HCT116 (cell line): ENCODE data around the gene GP2.

ENCODE experiments used
- CBX3 ChIP-seq: IDR thresholded peaks from 2 replicates; pipeline ENCODE4 v1.6.1; 2012; ENCODE audit warnings: low read depth
- EZH2 ChIP-seq: fragments of 200-600 bp; sonication (generic); IDR thresholded peaks from 2 replicates; pipeline ENCODE4 v1.6.1; 2017; ENCODE audit warnings: antibody characterized with exemption, mixed run types
- POLR2A ChIP-seq: IDR thresholded peaks from 2 replicates; pipeline ENCODE4 v1.7.0; 2011; ENCODE audit warnings: borderline replicate concordance; ENCODE audit not compliant: insufficient read depth, insufficient read length; ENCODE audit errors: extremely low read depth
- POLR2AphosphoS5 ChIP-seq: IDR thresholded peaks from 2 replicates; pipeline ENCODE4 v1.6.1; 2011; ENCODE audit warnings: mild to moderate bottlenecking, low read depth, low read length, moderate library complexity
- SIN3A ChIP-seq: IDR thresholded peaks from 2 replicates; pipeline ENCODE4 v1.6.1; 2012; ENCODE audit warnings: low read depth
- TF ChIP-seq, protein P1 (sequence below), 3 experiments: fragments of 200-600 bp in 1 of 3; sonication (generic) in 1 of 3; IDR thresholded peaks in 2 of 3; conservative IDR thresholded peaks in 1 of 3; 2 replicates each; pipeline ENCODE4 v1.5.1; 2012 to 2017; ENCODE audit warnings: low read depth in 2 of 3, low read length in 2 of 3, antibody characterized with exemption in 1 of 3, borderline replicate concordance in 1 of 3, control low read depth in 1 of 3, mild to moderate bottlenecking in 1 of 3, mixed read lengths in 1 of 3, mixed run types in 1 of 3, moderate library complexity in 1 of 3; ENCODE audit not compliant: insufficient read depth in 1 of 3

DNA sequence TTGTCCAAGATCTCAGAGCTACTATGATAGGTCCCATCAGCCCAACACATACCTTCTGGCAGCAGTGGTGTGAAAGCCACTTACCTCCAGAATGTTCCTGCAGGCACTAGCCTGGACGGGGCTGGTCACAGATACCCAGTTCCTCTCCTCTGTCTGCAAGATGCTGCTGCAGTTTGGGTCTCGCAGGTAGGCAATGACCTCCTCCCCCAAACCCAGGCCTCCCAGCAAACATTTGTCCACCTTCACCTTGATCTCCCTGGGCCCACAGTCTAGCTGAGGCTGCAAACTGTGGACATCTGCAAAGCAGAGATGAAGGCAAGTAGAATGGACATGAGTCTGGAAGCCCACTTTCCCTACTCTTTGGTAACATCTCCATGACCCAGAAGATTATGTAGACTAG, 7.1 kb downstream of the GP2 start:
- TF ChIP-seq, protein P1, sequence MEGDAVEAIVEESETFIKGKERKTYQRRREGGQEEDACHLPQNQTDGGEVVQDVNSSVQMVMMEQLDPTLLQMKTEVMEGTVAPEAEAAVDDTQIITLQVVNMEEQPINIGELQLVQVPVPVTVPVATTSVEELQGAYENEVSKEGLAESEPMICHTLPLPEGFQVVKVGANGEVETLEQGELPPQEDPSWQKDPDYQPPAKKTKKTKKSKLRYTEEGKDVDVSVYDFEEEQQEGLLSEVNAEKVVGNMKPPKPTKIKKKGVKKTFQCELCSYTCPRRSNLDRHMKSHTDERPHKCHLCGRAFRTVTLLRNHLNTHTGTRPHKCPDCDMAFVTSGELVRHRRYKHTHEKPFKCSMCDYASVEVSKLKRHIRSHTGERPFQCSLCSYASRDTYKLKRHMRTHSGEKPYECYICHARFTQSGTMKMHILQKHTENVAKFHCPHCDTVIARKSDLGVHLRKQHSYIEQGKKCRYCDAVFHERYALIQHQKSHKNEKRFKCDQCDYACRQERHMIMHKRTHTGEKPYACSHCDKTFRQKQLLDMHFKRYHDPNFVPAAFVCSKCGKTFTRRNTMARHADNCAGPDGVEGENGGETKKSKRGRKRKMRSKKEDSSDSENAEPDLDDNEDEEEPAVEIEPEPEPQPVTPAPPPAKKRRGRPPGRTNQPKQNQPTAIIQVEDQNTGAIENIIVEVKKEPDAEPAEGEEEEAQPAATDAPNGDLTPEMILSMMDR (IDR thresholded peaks at IDR 0.05 in 2 of 3, conservative IDR thresholded peaks at IDR 0.05 in 1 of 3; ENCODE audit: borderline replicate concordance in 1 of 3, insufficient read depth in 1 of 3, low read depth in 2 of 3, low read length in 2 of 3), result no peak
- TF ChIP-seq SIN3A (no peak), POLR2AphosphoS5 (no peak), POLR2A (no peak), EZH2 (no peak), CBX3 (no peak)
